AG09319 (cell line): ENCODE measurements around the gene CDH4.

ENCODE experiments used
- DNase-seq: peaks from one replicate; pipeline ENCODE4 v3.0.0-alpha.2; 2010; ENCODE audit warnings: low read depth; ENCODE audit errors: extremely low read depth
- CTCF ChIP-seq: IDR thresholded peaks from 2 replicates; pipeline ENCODE4 v1.5.1; 2011; ENCODE audit warnings: low read depth, mild to moderate bottlenecking, inconsistent platforms, low read length, moderate library complexity

The CDH4 gene

GRCh38 chr20:61833807-61834610 is 581.9 kb downstream of the CDH4 start:
- TF ChIP-seq CTCF = no peak
- DNase-seq = no peak

- no peak for DNase-seq
Measured at GRCh38 chr20:61835301-61835700, 583.2 kb downstream of the CDH4 start.

GRCh38 chr20:61835791-61836350 is 583.8 kb downstream of the CDH4 start:
- TF ChIP-seq CTCF = no peak
- no peak for DNase-seq

More at GRCh38 chr20:61835301-61835700, 583.2 kb downstream of the CDH4 start:
- TF ChIP-seq CTCF = no peak

- no peak for TF ChIP-seq CTCF
- DNase-seq = no peak
Measured at GRCh38 chr20:61837200-61837599, 585.1 kb downstream of the CDH4 start.

- TF ChIP-seq CTCF = no peak
- DNase-seq = no peak
Measured at GRCh38 chr20:61839223-61839911, 587.3 kb downstream of the CDH4 start.

GRCh38 chr20:61839912-61840778 is 588.1 kb downstream of the CDH4 start:
- TF ChIP-seq CTCF = no peak
- no peak for DNase-seq
